GM06990 (cell line): Measurements from ENCODE around the gene STK40.

Experiments
- DNase-seq: peaks from one replicate; pipeline ENCODE4 v3.0.0-alpha.2; 2011; ENCODE audit not compliant: insufficient read length; ENCODE audit errors: extremely low read depth
- H3K27me3 ChIP-seq: replicated peaks from 2 replicates; pipeline ENCODE4 v1.6.0; 2011; ENCODE audit warnings: low read length; ENCODE audit not compliant: control insufficient read depth, insufficient read depth
- H3K36me3 ChIP-seq: 2 replicates; pipeline ENCODE4 v1.5.1; 2011; ENCODE audit warnings: low read length; ENCODE audit not compliant: control insufficient read depth, insufficient read depth
- H3K4me3 ChIP-seq: replicated peaks from 2 replicates; pipeline ENCODE4 v1.5.1; 2011; ENCODE audit warnings: low read depth, mild to moderate bottlenecking, control low read depth, low read length
- CTCF ChIP-seq: IDR thresholded peaks from 2 replicates; pipeline ENCODE4 v1.5.1; 2011; ENCODE audit warnings: low read length, control low read depth, mild to moderate bottlenecking, inconsistent platforms; ENCODE audit not compliant: insufficient read depth, poor library complexity, severe bottlenecking

The STK40 gene

GRCh38 chr1:36402504-36402890 is 16.8 kb upstream of the STK40 start:
- H3K4me3 ChIP-seq, result no peak overlapping the region
- no peak for TF ChIP-seq CTCF
- no peaks in the 10 kb centered on the region for H3K36me3 ChIP-seq
- H3K27me3 ChIP-seq, result no peaks in the 10 kb centered on the region
- DNase-seq, result no peak

- Histone ChIP-seq H3K4me3 (no peak overlapping the region), H3K27me3 (no peaks in the 10 kb centered on the region), H3K36me3 (no peaks in the 10 kb centered on the region)
- no peak for DNase-seq
- no peak for TF ChIP-seq CTCF
These were observed 16.1 kb upstream of the STK40 start for GRCh38 chr1:36401602-36402503.

GRCh38 chr1:36400825-36401601 is 15.3 kb upstream of the STK40 start:
- Histone ChIP-seq H3K36me3 (no peaks in the 10 kb centered on the region), H3K4me3 (no peak overlapping the region), H3K27me3 (no peaks in the 10 kb centered on the region)
- TF ChIP-seq CTCF, result no peak
- peak; percentile 63 for DNase-seq

GRCh38 chr1:36400514-36400824 is 14.7 kb upstream of the STK40 start:
- no peak for TF ChIP-seq CTCF
- H3K4me3 ChIP-seq, result no peak overlapping the region
- no peaks in the 10 kb centered on the region for H3K27me3 ChIP-seq
- no peaks in the 10 kb centered on the region for H3K36me3 ChIP-seq
- no peak for DNase-seq

- Histone ChIP-seq H3K4me3 (no peak overlapping the region; the same call in 1 of the 2 replicates), H3K36me3 (peaks cover 5% of the 10 kb centered on the region), H3K27me3 (no peaks in the 10 kb centered on the region)
- TF ChIP-seq CTCF, result no peak
- DNase-seq, result no peak
These were observed 12.8 kb upstream of the STK40 start for GRCh38 chr1:36398370-36398977.
